Smooth muscle cell (in vitro differentiated cells): ENCODE measurements around the gene CSF3. TPM values are rescaled to one million over a fixed set of nuclear protein-coding genes. Genes with fewer than 3 reads are reported as not detected.
A peak's percentile ranks its signal among the peaks of the same experiment; 100 is the strongest.

Experiments used
- DNase-seq: peaks from one replicate; lab custom pipeline; 2025; ENCODE audit not compliant: unreplicated experiment; lab: John Stamatoyannopoulos, UW
- H2AFZ ChIP-seq: fragments of 200-600 bp; sonication (generic); 2 replicates; pipeline ENCODE4 v1.6.0; 2016; ENCODE audit warnings: antibody characterized with exemption, low read depth, mild to moderate bottlenecking
- H3F3A ChIP-seq: fragments of 200-600 bp; sonication (generic); 2 replicates; pipeline ENCODE4 v1.6.0; 2017; ENCODE audit warnings: antibody characterized with exemption, low read depth
- H3K27ac ChIP-seq: fragments of 200-600 bp; sonication (generic); 2 replicates; pipeline ENCODE4 v1.5.1; 2016; ENCODE audit warnings: low read depth, mild to moderate bottlenecking
- H3K27me3 ChIP-seq: fragments of 200-600 bp; sonication (generic); 2 replicates; pipeline ENCODE4 v1.6.1; 2016; ENCODE audit warnings: low read depth, mild to moderate bottlenecking
- H3K36me3 ChIP-seq: fragments of 200-600 bp; sonication (generic); 2 replicates; pipeline ENCODE4 v1.5.1; 2016; ENCODE audit warnings: low read depth
- H3K4me1 ChIP-seq: fragments of 200-600 bp; sonication (generic); 2 replicates; pipeline ENCODE4 v1.5.1; 2016; ENCODE audit warnings: low read depth
- H3K4me2 ChIP-seq: fragments of 200-600 bp; sonication (generic); 2 replicates; pipeline ENCODE4 v1.6.0; 2016; ENCODE audit warnings: mild to moderate bottlenecking
- H3K4me3 ChIP-seq: fragments of 200-600 bp; sonication (generic); 2 replicates; pipeline ENCODE4 v1.5.1; 2016; ENCODE audit warnings: mild to moderate bottlenecking
- H3K79me2 ChIP-seq: fragments of 200-600 bp; sonication (generic); 2 replicates; pipeline ENCODE4 v1.6.0; 2016; ENCODE audit warnings: low read depth, mild to moderate bottlenecking
- H3K9ac ChIP-seq: fragments of 200-600 bp; sonication (generic); 2 replicates; pipeline ENCODE4 v1.6.0; 2016; ENCODE audit warnings: low read depth
- H3K9me3 ChIP-seq: fragments of 200-600 bp; sonication (generic); replicated peaks from 2 replicates; pipeline ENCODE4 v1.5.1; 2016; ENCODE audit warnings: low read depth
- H4K20me1 ChIP-seq: fragments of 200-600 bp; sonication (generic); 2 replicates; pipeline ENCODE4 v1.6.0; 2016; ENCODE audit warnings: low read depth
- CTCF ChIP-seq: fragments of 200-600 bp; sonication (generic); IDR thresholded peaks from 2 replicates; pipeline ENCODE4 v1.5.1; 2017; ENCODE audit warnings: borderline replicate concordance, mild to moderate bottlenecking, antibody characterized with exemption; ENCODE audit not compliant: insufficient read depth, poor library complexity, severe bottlenecking
- WGBS: methylation state at CpG from one replicate; pipeline ENCODE4 v1.1.7; 2016; ENCODE audit warnings: low lambda C conversion rate; 5-methylcytosine and 5-hydroxymethylcytosine counted together
- polyA plus RNA-seq: library from polyadenylated mRNA; unstranded; fragments of >200 nt; fragmentation: Nextera tagmentation; extraction: Ambion mirVana; gene quantifications from 2 replicates; pipeline ENCODE4 v1.2.1, GENCODE V29; 2016
- total RNA-seq: library from RNA; depleted of rRNA; stranded (reverse); fragments of >200 nt; gene quantifications from 2 replicates; pipeline ENCODE4 v1.2.3, GENCODE V29; 2014

CSF3 gene
- total and polyA plus RNA-seq, 2 experiments from 2014 or later: not detected

DNA sequence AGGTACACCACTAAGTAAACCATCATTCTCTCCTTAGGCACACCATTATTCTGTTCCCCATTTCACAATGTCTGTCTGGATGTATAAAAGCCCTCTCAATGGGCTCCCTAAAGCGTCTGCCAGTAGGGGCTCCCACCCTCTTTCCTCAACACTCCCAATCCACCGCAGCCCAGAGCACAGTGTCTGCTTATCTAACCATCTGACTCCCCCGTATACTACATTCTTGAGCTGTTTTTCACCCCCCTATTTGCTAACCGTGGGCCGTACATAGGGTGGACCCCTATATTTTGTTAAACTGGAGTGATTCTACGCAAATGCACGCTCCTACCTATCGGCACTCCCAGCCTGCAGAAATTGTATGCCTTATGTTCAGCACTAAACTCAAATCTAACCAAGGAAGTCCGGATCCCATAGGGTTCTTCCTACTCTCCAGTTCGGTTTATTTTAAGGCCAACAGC is 35.3 kb upstream of the CSF3 start:
- peak; percentile 5 for TF ChIP-seq CTCF
- 3% methylated on average over 10 of the region's 10 CpGs for WGBS
- H4K20me1 ChIP-seq: peaks cover 21% of the 10 kb centered on the region
- no peaks in the 10 kb centered on the region for H3K36me3 ChIP-seq
- peak overlapping the region; percentile 94 for H3K27ac ChIP-seq
- H3F3A ChIP-seq: no peaks in the 10 kb centered on the region
- peak overlapping the region; percentile 93 for H3K9ac ChIP-seq
- no peaks in the 10 kb centered on the region for H3K9me3 ChIP-seq
- H3K4me2 ChIP-seq: peak overlapping the region; percentile 91
- peaks cover 26% of the 10 kb centered on the region for H3K79me2 ChIP-seq
- no peaks in the 10 kb centered on the region for H3K27me3 ChIP-seq
- H3K4me3 ChIP-seq: peak overlapping the region; percentile 78
- peaks cover 19% of the 10 kb centered on the region for H3K4me1 ChIP-seq
- H2AFZ ChIP-seq: peak overlapping the region; percentile 89
- no peak for DNase-seq

DNA sequence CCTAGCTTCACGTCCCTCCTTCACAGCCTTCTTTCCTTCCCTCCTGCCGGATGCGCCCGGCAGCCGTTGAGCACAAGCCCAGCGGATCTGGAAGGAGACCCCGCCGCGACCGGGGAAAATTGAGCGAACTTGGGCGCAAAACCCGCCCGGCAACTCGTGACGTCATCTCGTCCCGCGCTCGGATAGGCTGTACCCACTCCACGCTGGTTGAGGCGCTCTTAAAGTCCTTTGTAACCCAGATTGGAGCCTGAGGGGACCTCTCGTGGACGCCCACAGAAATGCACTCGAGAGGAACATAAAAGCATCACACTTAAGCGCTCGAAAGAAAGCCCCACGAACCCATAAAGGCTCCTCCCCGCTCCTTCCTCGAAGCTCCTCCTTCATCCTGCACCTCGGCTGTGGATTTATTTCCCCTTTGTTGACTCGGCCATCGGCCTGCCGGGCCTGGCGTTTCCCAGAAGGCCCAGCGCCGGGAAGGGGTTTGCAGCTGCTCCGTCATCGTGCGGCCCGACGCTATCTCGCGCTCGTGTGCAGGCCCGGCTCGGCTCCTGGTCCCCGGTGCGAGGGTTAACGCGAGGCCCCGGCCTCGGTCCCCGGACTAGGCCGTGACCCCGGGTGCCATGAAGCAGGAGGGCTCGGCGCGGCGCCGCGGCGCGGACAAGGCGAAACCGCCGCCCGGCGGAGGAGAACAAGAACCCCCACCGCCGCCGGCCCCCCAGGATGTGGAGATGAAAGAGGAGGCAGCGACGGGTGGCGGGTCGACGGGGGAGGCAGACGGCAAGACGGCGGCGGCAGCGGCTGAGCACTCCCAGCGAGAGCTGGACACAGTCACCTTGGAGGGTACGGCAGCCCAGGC is 34.7 kb upstream of the CSF3 start, which contains the start of gene PSMD3:
Gene PSMD3, plus strand, starts transcription at position 457 of the 856 bp plus-strand sequence. Its CDS starts 164 bp downstream, at position 621.
- no peaks in the 10 kb centered on the region for H3K9me3 ChIP-seq
- peak within 1 kb of the TSS; percentile 99 for H3K9ac ChIP-seq
- no peaks in the 10 kb centered on the region for H3K27me3 ChIP-seq
- under 1% methylated on average over 77 of the region's 84 CpGs for WGBS
- peak within 1 kb of the TSS; percentile 91 for H3K4me2 ChIP-seq
- no peaks in the 10 kb centered on the region for H3K36me3 ChIP-seq
- peak within 1 kb of the TSS; percentile 78 for H3K4me3 ChIP-seq
- H3F3A ChIP-seq: no peaks in the 10 kb centered on the region
- peaks cover 21% of the 10 kb centered on the region for H4K20me1 ChIP-seq
- DNase-seq: peak; percentile 91
- H3K27ac ChIP-seq: peak within 1 kb of the TSS; percentile 94
- peak; percentile 58 for TF ChIP-seq CTCF
- H2AFZ ChIP-seq: peak within 1 kb of the TSS; percentile 89
- peaks cover 26% of the 10 kb centered on the region for H3K79me2 ChIP-seq
- peaks cover 19% of the 10 kb centered on the region for H3K4me1 ChIP-seq

GRCh38 chr17:39981207-39981741 is 34.0 kb upstream of the CSF3 start:
- no peak for TF ChIP-seq CTCF
- Histone ChIP-seq H3K27me3 (no peaks in the 10 kb centered on the region), H3K9me3 (no peaks in the 10 kb centered on the region), H3K4me1 (peaks cover 19% of the 10 kb centered on the region), H3K9ac (peak overlapping the region; percentile 99), H3F3A (no peaks in the 10 kb centered on the region), H2AFZ (no peak overlapping the region), H3K36me3 (no peaks in the 10 kb centered on the region), H3K27ac (peak overlapping the region; percentile 94), H4K20me1 (peaks cover 21% of the 10 kb centered on the region), H3K4me3 (peak overlapping the region; percentile 78), H3K4me2 (peak overlapping the region; percentile 88), H3K79me2 (peaks cover 26% of the 10 kb centered on the region)
- no peak for DNase-seq
- 1% methylated on average over 15 of the region's 15 CpGs for WGBS
